ACHN (cell line): ENCODE results near the gene PPM1D.
A peak's percentile ranks its signal among the peaks of the same experiment; 100 is the strongest.

Experiments used
- DNase-seq: peaks from one replicate; pipeline ENCODE4 v3.0.0-alpha.2; 2015
- in situ Hi-C: cut with HindIII; loops from 2 replicates; pipeline ENCODE4 v1.10.0; 2017; ENCODE audit warnings: low sequenced_read_pairs, low pct_ligation_motif_present, low pct_unique_long_range_greater_than_20kb

PPM1D gene

GRCh38 chr17:60685437-60685836 lies 85.4 kb downstream of the PPM1D start:
- no peak for DNase-seq
- in situ Hi-C loops: no loop called here

GRCh38 chr17:60695960-60696359 lies 96.0 kb downstream of the PPM1D start:
- in situ Hi-C loops: no loop called here

GRCh38 chr17:60699090-60699489 lies 99.1 kb downstream of the PPM1D start:
- in situ Hi-C loops: no loop called here
- DNase-seq: no peak

More at GRCh38 chr17:60695960-60696359, 96.0 kb downstream of the PPM1D start:
- DNase-seq: no peak

DNA sequence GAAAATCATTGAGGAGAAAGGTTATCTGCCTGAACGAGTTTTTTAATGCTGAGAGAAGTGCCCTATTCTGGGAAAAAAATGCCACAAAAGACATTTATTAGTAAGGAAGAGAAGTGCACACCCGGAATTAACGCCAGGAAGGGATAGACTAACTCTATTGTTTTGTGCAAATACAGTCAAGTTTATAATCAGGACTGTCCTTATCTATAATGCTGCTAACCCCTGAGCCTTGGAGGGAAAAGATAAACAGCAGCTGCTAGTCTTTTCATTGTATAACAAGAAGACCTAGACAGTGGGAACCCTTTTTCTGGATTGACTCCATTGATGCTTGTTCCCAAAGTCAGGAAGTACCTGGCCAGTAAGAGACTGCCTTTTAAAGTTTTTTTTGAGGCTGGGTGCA lies 104.2 kb downstream of the PPM1D start:
- DNase-seq: no peak
- in situ Hi-C loops: no loop called here

- in situ Hi-C loops: no loop called here
These were observed 112.7 kb downstream of the PPM1D start for GRCh38 chr17:60712675-60713074.

DNA sequence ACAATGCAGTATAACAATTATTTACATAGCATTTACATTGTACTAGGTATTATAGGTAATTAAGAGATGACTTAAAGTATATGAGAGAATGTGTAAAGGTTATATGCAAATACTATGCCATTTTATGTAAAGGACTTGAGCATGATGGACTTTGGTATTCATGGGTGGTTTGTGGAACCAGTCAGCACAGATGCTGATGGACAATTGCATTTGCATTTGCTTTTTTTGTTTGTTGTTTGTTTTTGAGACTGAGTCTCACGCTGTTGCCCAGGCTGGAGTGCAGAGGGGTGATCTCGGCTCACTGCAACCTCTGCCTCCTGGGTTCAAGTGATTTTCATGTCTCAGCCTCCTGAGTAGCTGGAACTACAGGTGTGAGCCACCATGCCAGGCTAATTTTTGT lies 113.6 kb downstream of the PPM1D start:
- in situ Hi-C loops: no loop called here

More at GRCh38 chr17:60712675-60713074, 112.7 kb downstream of the PPM1D start:
- peak; percentile 85 for DNase-seq

More for the DNA sequence above, 113.6 kb downstream of the PPM1D start:
- DNase-seq: no peak
